GM20431 (cell line): ENCODE results near the gene VAV2.

Experiments used
- in situ Hi-C: fragments of 300-500 bp; cut with MseI, MboI; formaldehyde crosslinking; loops from one replicate; pipeline ENCODE4 v1.15.0; 2020; ENCODE audit warnings: low sequenced_read_pairs; ENCODE audit not compliant: unreplicated experiment

VAV2 gene

DNA sequence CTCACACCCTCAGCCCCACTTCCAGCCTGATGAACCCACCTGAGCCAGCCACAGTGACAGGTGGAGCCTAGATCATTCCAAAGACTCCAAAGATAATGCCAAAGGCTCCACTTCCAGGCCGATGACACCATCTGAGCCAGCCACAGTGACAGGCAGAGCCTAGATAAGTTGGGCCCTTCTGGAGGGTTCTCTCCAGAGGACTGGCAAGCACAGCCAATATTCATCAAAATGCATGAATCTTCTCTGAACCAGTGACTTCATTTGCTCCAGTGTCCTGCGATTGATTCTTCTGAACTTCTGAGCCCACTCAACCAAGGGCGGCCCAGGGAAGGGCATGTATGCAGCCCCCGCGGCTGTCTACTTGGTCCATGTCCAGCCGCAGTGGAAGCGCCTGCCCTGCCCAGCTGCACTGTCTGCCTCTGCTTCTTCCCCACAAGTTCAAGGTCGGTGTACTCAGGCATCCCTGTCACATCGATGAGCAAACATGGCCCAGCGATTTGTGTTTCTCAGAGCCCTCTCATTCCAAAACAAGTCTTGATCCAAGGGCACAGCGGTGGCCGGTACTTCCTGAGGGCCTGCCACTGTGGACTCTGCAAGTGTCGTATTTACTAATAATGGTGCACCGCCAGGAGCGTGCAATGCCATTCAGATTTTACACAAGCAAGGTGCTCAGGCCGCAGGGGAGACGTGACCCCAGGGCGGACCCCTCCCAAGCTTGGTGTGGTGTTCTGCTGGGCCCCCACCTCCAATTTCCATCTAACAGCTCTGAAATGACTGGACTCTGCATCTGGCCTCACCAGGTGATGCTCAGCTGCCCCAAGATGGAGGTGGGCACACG, 107.0 kb downstream of the VAV2 start:
- in situ Hi-C loops = no loop called here

DNA sequence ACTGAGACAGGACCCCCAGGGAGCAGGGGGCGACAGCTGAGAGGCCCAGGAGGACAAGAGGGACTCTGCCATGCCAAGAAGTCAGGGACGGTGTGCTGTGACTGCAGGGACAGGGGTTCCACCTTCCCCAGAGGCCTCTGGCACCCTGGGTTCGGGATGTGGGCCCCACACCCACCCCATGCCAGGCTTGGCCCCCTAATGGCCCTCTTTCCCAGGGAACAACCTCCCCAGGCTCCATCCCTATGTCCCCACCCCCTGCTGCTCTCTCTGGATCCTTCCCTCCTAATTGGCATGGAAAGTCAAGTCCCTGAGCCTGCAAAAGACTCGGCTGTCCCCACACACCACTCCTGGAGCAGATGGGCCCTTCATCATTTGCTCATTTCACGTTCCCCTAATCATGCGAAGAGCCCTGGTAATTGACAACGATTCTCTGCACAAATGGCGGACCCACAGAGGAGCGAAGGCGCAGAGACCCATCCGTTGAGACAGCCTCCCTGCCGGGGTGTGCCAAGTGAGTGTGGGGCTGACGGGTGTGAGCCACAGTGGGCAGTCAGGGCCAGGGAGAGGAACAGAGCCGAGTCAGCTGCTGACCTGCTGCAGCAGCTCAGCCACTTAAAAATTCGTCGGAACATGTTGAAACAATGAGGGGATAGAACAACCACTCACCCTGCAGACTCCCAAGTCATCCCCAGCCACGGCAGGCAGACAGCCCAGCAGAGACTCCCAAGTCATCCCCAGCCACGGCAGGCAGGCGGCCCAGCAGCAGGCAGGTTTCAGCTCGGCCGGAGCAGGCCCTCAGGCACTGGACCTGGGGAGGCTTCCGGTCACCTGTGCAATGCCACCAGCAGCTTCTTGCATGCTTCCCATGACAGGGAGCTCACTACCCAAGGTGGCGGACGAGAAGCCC, 109.0 kb downstream of the VAV2 start:
- in situ Hi-C loops = no loop called here

DNA sequence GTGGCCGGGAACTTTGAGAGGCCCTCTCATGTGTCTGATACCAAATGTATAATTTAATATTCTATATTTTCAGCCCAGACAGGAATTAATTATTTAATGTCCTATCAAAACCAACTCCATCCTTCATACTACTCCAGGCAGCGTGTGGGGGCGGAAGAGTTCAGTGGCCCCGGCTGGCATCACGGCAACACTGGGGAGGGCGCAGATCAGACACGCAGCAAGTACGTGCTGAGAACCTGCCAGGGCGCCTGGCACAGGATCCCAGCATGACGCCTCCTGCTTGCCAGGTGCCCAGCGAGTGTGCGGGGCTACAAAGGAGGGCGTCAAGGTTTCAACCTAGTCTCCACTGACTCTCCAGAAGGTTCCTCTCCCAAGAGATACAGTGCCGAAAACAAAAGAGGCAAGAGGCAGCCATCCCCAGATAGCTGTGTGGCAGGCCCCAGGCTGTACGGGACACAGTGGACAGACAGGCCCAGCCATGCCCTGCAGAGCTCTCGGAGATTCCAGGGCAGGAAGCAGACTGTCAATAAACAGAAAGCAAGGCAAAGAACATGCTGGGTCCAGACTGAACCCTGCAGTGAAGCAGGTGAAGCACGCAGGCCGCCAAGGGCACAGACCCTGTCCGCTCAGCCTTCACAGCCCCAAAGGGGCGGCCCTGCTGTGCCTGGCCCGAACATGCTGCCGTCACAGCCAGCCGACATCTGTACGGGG, 110.3 kb downstream of the VAV2 start:
- in situ Hi-C loops = no loop called here

DNA sequence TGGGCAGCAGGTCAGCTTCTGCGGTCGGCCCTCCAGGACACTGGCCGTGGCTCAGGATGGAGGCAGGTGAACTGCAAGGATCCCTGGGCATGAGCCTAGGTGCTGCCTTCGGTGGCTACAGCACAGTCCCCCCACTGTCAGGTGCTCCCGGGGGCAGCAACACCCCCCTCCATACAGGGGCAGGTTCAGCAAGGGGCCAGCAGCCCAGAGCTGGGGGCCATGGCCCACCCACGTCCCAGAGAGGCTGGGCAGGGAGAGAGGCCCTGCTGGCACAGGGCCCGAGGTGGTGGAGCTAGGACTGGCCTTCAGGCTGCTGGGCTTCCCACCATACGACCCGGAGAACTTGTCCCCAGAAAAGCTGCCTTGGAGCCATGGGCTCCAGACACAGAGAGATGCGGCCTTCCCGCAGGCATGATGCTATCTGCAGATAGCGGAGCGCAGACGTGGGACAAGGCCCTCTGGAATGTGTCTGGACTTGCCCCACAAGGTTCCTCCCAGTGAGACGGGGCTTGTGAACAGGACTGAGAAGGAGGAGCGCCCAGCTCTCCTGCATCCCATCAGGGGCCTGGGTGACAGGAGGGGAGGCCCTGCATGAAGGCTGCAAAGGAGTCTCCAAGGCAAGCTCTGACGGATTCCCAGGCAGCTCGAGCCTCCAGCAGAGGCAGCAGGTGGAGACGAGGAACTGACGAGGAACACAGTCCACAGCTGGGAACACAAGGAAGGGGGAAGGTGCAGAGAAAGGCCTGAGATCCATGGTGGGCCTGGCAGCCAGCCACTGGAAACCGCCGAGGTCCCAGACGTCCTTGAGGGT, 111.1 kb downstream of the VAV2 start:
- in situ Hi-C loops = no loop called here

DNA sequence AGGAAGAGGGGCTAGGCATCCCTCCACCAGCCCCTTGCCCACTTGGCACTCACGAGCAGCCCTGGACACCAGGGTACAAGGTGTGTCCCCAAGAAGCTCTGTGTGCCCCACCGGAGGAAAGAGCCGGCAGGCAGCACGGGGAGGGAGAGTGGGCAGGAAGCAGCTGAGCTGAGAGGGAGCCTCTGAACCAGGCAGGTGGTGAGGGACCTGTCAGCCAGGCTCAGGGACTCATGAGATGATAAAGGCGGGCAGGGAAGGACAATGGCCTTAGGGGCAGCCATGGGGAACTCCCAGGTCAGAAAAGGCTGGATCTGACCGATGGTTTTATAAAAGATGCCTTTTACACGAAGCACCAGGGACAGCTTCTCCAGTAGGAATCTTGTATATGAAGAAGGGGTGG, 112.0 kb downstream of the VAV2 start:
- in situ Hi-C loops = no loop called here

DNA sequence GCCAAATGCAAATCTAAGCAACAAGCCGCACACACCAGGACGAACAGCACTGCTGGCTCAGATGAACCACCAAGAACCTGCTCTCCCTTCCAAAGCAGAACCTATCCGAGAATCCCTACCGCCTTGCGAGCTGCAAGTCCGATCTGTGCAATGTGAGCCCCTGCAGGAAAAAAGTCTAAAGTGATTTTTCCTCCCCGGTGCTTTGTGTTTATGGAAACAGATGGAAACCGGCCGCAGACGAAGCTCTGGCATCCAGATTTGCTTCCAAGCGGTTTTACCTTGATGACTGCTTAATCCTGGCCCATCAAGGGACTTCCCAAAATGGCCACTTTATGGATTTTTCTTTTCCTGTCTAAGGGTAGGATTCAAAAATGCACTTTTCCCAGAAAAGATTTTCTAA, 112.5 kb downstream of the VAV2 start:
- in situ Hi-C loops = no loop called here

DNA sequence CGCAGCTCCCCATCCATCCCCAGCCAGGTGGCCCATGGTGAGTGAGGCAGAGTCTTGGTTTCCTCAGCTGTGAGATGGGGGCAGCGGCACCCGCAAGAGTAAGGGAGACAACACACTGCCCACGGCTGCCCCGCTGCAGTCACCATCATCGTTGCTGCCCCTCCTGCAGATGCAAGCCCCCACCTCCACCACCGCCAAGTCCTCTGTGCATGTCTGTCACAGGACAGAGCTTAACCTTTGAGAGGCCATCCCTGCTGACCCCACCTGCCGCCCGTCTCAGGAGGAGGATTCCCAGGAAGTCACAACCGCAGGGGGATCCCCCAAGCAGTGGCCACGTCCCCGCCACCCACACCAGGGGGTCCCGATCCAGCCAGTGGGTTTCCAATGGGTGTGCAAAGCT, 113.7 kb downstream of the VAV2 start:
- in situ Hi-C loops = no loop called here

DNA sequence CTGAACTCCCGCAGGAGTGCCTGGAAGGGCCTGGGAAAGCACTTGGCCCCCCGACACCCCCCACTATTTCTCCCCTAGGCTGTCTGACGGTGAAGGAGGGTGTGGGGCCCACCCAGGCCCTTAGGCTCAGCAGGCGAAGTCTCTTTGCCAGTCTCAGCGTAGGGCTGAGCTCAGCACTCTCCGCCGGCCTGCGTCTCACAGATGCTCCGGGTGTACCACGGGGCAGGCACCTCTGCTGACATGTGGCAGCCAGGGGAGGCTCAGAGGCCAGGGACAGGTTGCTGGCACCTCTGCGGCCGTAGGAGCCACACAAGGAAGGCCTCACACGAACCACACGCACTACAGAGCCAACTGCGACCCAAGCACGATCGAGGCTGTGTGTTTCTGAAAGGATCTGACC, 114.2 kb downstream of the VAV2 start:
- in situ Hi-C loops = no loop called here

DNA sequence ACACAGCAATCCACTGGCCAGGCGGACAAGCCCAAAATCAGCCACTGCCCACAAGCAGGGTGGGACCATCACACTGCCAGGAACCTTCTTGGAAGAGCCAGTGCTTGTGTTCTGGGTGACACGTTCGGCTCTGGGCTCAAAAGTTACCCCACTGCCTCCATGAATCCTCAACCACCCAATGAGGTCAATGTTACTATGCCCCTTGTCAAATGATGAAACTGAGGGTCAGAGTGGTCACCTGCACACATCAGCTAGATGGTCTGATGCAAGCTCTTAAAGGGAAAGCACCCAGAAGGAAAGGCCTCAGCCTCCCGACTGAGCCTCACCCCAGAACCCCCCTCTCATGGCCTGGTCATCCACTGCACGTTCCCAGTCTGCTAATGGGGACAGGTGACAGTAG, 114.8 kb downstream of the VAV2 start:
- in situ Hi-C loops = no loop called here

DNA sequence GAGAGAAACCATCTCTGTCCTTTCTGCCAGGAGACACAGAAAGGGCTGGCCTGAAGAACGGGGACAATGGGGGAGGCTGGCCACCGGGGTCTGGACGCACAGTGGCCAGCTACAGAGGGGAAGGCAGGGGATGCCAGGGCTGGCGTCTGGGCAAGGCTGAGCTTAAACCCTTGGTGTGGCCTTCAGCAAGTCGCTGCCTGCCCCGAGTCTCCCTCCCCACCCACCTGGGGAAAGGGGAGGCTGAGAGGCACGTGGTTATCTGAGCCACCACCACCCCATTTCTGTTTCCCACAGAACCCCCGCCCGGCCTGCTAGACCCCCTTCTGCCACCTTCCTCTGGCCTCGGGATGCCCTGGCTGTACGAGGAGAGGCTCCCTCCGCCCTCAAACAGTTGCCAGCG, 115.3 kb downstream of the VAV2 start:
- in situ Hi-C loops = no loop called here

DNA sequence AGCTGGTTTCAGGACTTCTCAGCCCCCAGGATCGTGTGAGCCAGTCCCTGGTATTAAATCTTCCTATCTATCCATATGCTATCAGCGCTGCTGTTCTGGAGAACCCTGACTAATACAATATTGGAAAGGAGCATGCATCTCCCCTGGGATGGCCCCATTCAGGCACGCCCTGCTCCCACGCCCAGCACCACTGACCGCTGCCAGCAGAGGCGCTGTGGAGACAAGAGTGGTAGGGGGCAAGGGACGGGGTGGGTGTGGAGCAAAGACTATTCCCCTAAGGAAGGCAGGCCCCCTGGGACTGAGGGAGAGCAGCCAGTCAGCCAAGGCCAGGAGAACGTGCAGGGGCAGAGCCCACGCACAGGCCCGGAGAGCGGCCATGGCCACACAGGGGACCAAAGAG, 116.0 kb downstream of the VAV2 start:
- in situ Hi-C loops = no loop called here

DNA sequence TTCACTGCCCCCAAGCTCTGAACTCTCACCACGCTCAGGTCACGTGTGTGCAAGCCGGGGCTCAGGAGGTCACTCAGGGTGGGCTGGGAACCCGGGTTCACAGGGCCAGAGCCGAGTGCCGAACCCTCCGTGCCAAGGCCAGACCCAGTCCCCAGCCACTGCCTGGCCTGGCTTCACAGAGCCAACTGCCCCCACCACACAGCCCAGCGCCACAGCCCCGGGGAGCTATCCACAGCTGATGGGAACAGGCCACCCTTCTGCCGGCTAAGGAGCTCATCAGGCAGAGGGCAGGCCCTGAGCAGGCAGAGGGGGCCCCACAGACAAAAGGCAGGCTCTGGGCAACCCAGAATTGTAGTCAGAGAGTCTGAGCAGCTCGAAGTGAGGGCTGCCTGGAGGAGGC, 117.0 kb downstream of the VAV2 start:
- in situ Hi-C loops = no loop called here

DNA sequence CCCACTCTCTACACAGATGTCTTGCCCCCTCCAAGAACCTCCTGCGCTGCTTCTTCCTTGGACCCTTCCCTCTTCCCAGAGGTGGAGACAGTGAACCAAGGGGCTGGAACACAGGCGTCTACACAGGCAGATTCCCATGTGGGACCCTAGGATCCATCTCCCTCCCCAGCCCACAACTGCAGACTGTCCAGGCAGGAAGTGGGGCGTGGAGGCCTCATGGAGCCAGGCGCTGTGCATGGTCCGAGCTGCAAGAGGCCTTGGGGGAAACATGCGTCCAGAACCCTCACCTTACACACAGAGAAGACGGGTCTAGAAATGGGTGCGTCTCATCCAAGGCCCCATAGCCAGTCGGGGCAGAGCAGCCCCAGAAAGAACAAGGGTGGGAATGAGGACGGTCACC, 117.5 kb downstream of the VAV2 start:
- in situ Hi-C loops = no loop called here

DNA sequence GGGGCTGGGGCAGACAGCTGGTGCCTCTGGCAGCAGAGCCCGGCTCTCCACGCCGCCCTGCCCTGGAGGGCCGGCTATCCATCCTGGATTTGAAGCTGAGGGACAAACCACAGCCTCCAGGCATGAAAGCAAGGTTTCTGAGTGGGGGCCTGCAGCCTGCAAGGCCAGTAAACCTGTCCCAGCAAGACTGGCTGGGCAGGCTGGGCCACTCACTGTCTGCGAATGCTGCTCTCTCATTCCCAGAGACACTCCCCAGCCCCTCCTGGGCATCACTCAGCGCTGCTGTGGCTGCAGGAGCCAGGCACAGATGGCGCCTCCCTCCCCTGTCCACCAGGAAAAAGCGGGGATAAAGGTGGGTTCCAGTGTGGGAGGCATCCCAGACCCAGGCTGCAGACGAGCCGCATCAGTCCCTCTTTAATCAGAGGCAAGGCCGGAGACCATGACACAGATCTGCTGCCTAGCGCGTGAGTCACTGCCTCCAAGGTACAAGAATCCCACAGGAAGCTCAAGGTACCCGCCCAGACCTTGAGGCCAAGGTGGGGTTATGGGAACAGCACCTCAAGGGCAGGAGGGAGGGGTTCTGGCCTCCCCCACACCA, 118.0 kb downstream of the VAV2 start:
- in situ Hi-C loops = no loop called here

DNA sequence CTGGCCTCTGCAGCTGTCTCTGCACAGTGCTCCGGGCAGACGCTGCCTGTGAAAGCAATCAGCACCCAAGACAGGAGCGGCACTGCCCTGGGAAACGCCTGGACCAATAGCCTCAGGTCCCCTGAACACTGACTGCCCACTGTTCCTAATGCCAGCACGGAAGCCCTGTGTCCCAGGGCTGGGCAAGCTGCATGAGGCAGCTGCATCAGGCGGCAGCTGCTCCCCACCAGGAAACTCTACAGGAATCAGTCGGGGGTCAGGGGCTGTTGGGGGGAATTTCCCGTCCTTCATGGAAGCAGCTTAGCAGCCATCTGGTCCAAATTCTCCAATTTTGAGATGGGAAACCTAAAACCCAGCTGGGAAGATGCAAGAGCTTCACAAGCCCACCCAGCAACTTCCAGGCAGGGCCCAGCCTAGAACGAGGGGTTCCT, 118.6 kb downstream of the VAV2 start:
- in situ Hi-C loops = no loop called here

DNA sequence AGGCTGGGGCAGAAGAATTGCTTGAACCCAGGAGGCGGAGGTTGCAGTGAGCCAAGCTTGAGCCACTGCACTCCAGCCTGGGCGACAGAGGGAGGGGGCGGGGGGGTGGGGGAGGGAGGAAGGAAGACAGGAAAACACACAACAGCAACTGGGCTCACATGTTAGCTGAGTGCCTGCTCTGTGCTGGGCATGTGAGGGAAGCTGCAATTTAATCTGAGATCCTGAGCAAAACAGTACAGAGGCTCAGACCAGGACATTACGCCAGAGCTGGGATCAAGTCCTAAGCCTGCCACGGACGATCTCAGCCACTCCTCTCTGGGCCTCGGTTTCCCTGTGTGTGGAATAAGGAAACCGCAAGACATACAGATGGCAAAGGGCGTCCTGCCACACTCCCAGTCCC, 119.1 kb downstream of the VAV2 start:
- in situ Hi-C loops = no loop called here

DNA sequence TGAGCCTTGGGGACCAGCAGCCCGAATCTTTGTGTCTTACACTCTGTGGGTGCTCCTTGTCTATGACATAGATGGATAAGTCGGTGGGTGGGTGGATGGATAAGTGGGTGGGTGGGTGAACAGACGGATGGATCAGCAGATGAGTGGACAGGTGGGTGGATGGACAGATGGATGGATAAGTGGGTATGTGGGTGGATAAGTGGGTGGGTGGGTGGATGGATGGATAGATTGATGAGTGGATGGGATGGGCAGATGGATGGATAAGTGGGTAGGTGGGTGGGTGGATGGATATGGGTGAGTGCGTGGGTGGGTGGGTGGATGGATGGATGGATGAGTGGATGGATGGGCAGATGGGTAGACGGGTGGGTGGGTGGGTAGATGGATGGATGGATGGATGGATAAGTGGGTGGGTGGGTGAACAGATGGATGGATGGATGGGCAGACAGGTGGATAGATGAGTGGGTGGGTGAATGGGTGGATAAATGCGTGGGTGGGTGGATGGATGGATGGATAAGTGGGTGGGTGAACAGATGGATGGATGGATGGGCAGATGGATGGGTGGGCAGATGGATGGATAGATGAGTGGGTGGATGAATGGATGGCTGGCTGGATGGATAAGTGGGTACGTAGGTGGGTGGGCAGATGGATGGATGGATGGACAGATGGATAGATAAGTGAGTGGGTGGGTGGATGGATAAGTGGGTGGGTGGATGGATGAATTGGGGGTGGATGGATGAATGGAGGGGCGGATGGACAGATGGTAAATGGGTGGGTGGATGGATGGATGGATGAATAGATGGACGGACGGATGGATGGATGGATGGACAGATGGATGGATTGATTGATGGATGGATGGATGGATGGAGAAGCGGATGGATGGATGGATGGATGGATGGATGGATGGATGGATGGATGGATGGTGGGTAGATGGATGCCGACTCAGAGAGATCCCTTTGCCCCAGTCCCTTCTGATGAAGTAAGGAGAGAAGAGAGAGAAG, 121.2 kb downstream of the VAV2 start:
- in situ Hi-C loops = no loop called here

DNA sequence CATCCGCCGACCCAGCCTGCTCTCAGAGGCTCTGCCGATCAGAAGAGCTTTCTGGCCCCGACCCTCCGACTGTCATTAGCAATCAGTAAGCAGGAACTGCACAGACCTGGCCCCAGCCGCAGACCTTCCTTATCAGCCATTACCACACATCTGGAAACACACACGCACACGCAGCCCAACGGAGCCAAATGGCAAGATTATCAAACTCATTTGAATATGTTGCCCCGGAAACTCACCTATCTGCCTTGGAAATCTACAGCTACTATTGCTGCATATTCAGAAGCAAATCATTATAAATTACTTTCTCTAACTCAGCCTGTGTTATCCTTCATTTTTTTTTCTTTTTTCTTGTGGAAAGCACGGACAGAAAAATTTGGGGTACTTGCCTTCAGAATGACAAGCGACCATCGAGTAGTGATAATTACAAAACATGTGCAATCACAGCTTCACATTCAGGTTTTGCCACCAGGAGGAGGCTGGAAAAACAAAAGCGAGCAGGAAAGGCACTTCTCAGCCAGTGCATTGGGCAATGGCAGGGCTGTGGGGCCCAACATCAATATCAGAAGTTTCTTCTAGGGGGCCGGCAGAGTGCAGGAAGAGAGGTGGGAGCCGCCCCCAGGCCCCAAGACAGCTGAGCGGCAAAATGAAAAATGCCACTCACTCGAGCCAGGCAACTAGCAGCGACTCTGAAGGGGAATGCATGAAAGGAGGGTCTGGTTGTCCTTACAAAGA, 122.3 kb downstream of the VAV2 start:
- in situ Hi-C loops = no loop called here
